AG10803 (cell line): Measurements from ENCODE around the gene HMX2.

Experiments
- DNase-seq: peaks from one replicate; pipeline ENCODE4 v3.0.0; 2010; ENCODE audit warnings: low read depth
- H3K4me3 ChIP-seq: 2 replicates; pipeline ENCODE4 v1.5.1; 2011; ENCODE audit warnings: mild to moderate bottlenecking, low read length, control low read depth
- CTCF ChIP-seq: conservative IDR thresholded peaks from 2 replicates; pipeline ENCODE4 v1.5.1; 2011; ENCODE audit warnings: mild to moderate bottlenecking, low read length, control low read depth, inconsistent platforms

Gene HMX2

DNA sequence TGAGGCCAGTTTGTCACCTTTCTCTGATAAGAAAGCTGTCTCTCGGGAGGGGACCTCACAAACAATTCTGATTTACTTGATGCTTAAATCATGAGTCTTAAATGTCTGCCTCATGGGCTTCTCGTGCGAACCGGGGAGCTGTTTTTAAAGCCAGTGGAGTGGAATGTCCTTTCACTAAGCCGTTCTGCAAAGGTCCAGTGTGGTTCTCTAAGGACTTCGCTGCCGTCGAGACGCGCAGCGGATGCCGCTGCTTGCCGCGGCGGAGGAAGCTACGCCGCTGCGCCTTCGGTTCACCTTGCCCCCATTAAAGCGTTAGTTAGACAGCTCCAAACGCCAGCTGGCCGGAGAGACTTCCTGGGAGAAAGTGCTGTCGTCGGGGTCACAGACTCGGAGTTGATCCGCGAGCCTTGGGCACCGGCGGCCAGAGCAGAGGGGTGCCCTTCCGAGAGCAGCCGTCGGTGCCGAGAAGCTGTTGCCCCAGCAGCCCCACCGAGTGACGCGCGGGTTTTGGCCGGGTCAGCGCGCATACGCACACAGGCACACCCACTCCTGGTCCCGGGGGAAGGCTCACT lies 13.5 kb upstream of the HMX2 start:
- DNase-seq: no peak
- no peak for TF ChIP-seq CTCF
- no peak overlapping the region for H3K4me3 ChIP-seq

- no peak for TF ChIP-seq CTCF
- H3K4me3 ChIP-seq: no peak overlapping the region; the same call in 1 of the 2 replicates
- DNase-seq: no peak
Measured at GRCh38 chr10:123134915-123135414, 13.0 kb upstream of the HMX2 start.

DNA sequence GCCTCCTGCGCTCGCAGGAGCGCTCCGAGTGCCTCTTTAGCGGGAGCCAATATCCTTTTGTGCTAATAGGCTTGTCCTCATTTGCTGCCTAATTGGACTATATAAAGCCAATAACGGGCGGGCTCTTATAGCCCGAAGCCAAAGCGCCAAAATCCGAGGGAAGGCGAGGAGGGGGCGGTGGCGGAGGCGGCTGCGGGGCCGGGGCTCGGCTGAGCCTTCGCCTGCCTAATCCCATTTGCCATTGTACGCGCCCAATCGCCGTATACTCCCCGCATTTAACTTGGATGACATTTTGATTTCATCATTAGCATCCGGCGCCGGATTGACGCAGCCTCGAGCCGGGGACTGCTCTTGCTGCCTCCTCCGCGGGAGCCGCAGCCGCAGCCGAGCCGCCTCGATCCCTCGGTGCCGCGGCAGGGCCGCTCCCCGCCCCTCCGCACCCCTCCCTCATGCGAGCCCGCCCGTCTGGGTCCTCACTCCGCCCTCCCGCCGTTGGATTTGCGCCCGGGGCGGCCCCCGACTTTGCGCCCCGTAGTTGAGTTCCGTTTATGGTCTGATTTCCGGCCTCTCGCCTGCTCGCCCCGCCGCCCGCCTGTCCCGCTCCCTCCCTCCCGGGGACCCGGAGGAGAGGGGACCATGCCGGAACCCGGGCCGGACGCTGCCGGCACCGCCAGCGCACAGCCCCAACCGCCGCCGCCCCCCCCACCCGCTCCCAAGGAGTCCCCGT lies 12.4 kb upstream of the HMX2 start, which contains the start of gene HMX3:
TSS of gene HMX3 (plus strand) at position 556 of the 727 bp plus-strand sequence. CDS start at position 637, 81 bp downstream.
- peak; percentile 32 for DNase-seq
- peak within 1 kb of the TSS; percentile 29 for H3K4me3 ChIP-seq
- TF ChIP-seq CTCF: no peak

DNA sequence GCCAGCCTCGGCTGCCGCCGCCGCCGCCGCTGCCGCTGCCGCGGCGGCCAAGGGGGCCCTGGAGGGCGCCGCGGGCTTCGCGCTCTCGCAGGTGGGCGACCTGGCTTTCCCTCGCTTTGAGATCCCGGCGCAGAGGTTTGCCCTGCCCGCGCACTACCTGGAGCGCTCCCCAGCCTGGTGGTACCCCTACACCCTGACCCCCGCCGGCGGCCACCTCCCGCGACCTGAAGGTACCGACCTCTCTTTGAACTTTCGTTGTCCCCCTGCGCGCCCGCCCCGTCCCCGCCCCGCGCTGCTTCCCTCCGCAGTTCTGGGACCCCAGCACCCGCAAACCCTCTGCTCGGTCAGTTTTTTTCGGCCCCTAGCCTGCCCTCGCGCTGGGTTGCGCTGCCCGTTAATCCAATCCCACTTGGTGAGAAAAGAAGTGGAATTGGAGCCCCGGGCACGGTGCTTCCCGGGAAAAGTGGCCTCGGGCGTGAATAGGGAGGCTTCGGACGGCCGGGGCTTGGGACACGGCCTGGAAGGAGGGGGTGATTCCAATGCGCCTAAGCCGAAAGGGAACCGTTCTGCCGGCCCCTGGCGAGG lies 11.6 kb upstream of the HMX2 start:
- H3K4me3 ChIP-seq: no peak overlapping the region

GRCh38 chr10:123136806-123137642 lies 10.9 kb upstream of the HMX2 start:
- no peak overlapping the region for H3K4me3 ChIP-seq
- DNase-seq: peak; percentile 12
- TF ChIP-seq CTCF: no peak

More for the DNA sequence above, 11.6 kb upstream of the HMX2 start:
- no peak for DNase-seq
- TF ChIP-seq CTCF: no peak

GRCh38 chr10:123139165-123139520 lies 8.8 kb upstream of the HMX2 start:
- H3K4me3 ChIP-seq: no peak overlapping the region
- TF ChIP-seq CTCF: no peak
- DNase-seq: no peak
